ENCODE results near the gene SH3RF1. TPM values are rescaled to one million over a fixed set of nuclear protein-coding genes. Genes with fewer than 3 reads are reported as not detected.
"Not testable (repeated sequence)": the region's sequence is repeated elsewhere in the genome, so short reads cannot be mapped to it uniquely, and the experiment has no call there.

Gene SH3RF1
- polyA plus RNA-seq, 4 donors, result 31.1 to 33.4 (median 32.4) TPM

DNA sequence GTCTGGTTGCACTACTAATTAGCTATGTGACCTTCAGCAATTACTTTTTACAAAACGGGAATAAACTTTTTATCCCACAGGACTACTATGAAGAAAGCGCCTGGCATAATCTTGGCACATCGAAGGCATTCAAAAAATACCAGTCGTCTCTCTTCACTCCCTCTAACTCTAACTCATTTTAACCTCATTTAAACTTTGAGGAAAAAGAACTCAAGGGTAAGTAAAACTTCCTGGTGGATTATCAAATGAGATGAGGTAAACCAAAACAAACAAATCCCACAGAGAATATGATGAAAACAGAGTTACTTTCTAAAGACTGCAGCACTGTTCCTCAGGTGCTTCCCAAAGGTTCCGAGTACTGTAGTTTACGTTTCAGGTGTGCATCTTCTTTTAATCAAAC lies 66.9 kb downstream of the SH3RF1 start:
- no peak for DNase-seq (ENCODE audit: low read depth in 4 of 4, low spot score in 3 of 4)

DNA sequence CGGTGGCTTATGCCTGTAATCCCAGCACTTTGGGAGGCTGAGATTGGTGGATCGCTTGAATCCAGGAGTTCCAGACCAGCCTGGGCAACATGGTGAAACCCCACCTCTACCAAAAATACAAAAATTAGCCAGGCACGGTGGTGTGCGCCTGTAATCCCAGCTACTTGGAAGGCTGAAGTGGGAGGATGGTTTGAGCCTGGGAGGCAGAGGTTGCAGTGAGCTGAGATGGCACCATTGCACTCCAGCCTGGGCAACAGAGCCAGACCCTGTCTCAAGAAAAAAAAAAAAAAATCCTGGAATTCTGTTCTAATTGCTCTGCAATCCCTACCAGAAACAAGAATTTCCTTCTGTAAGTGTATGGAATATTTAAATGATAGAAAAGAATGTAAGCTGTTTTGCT lies 67.5 kb downstream of the SH3RF1 start:
- DNase-seq (ENCODE audit: low read depth in 4 of 4, low spot score in 3 of 4), result not testable (repeated sequence)

DNA sequence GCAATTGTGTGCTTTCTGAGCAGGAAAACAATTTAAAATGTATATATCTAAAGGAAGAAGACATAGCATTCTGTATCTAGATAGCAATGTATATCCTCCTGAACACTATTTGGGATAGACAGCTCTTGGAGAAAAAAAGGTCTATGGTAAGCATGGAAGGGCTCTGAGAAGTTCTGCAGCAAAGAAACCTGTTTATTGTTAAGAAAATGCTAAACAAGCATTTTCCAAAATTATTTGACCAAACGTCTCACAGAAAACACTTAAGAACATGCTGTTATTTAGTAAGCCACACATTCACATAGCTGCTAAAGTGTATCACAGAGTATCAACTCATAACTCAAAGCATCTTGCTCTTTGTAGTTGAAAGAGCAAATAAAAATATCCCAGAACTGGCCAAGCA lies 67.9 kb downstream of the SH3RF1 start:
- no peak for DNase-seq (ENCODE audit: low read depth in 4 of 4, low spot score in 3 of 4)

DNA sequence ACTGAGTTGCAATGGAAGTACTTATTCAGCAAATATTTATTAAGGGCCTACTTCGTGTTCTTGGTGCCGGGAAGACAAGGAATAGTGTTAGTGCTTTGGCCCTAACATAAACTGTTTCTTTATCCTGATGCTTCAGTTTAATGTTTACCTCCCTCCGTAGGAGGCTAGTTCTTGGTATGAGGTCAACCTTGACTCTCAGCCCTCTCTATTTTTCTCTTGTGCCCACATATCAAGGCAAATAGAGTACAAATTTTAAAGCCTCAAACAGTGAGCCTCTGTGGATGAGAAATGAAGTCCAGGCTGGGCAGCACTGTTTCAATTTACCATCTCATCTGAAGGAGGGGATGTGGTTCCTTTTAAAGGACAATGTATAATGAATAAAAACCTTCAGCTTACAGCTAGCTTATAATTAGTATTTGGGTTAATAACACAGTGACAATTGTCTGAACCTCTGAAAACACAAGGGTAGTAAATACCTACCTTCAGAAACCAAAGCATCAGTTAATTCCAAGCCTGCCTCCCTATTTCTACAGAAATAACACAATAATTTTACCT lies 68.5 kb downstream of the SH3RF1 start:
- DNase-seq (ENCODE audit: low read depth in 4 of 4, low spot score in 3 of 4), result no peak

DNA sequence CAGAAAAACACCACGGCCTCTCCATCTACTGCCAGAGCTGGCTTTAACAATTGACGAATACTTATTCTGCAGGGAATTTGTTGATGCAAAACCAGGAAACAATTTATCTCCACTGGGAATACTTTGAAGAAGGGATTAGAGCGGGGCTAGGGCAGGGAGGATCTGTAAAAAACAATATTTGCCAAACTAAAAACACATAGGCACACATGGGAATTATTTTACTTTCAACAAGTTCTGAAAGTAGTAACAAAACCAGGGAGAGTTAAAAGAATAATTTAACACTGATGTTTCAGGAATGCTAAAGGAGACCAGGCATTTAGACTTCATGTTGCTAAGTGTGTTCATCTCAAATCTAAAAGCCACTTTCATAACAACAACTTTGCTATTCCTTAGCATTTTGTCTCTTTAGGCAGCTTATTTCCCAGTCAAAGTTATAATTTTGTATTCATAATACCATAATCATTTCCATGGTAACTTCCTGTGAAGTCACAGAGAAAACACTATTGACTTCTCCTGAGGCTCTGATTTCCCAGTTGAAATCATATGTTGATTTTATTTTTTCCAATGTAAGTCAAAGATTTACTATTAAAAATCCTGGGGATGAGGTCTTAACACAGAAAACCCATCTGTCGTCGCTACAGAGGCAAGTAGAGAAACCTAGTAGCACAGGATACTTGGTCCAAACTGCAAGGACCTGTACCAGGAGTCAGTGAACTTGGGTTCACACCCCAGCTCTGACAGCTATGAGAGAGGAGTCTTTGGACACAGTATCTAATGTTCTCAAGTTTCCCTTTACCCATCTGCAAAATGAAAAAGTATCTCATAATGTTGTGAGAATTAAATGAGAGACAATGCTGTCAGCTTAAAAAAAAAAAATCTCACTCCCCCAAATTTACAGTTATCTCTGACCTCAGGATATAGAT lies 69.3 kb downstream of the SH3RF1 start:
- DNase-seq (ENCODE audit: low read depth in 4 of 4, low spot score in 3 of 4), result no peak

DNA sequence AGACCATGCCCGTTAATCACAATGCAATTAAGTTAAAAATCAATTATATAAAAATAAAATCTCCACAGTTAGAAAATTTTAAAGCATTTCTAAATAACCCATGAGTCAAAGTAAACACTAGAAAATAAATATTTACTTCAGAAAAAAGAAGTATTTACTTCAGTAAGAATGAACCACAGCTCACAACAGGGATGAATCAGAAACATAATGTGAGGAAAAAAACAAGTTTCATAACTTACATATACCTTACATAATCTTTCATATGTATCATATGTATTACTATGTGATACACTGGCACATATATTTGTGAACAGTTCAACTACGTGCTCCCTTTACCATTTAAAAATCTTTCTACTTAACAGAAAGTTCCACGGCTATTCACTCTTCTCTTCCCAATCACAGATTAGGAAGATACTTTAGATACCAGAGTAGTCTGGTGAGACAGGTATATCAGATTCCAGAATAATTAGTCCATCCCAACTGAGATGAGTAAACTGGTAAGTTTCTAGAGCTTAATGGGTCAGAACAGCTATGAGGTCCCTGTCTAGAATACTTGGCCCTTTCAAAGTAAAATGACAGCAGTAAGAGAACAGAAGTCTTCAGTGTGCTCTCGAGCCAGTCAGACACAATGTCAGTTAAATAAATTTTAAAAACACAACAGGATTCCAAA lies 70.3 kb downstream of the SH3RF1 start:
- no peak for DNase-seq (ENCODE audit: low read depth in 4 of 4, low spot score in 3 of 4)

DNA sequence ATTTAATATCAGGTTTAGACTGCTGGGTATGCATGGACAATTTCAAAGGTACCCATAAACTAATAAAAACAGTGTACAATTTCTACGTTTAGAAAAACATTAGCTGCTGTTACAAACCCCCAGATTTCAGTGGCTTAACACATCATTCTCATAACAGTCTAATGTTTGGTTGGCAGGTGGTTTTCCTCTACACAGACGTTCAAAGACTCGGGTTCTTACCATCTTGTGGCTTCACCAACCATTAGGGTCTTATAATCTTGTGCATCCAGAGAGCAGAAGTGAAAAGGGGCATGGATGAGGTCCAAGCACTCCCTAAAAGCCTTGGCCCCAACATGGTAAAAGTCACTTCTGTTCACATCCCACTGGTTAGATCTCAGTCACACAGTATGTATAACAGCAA lies 71.6 kb downstream of the SH3RF1 start:
- DNase-seq (ENCODE audit: low read depth in 4 of 4, low spot score in 3 of 4), result no peak

DNA sequence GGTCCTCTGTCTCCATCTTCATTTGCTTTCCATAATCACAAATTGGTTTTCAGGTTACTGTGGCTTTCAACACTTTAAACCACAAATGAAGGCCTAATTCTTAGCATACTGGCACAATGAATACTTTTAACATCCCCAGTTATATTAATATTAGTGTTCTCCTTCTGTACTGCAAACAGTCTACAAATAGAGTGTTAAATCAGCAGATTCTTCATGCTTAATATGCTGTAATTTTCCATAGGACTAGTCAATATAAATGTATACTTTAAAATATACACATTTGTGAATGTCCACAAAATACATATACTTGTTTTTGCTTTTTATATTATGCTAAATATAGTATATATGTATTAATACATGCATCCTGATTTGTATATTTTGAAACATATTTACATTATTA lies 72.6 kb downstream of the SH3RF1 start:
- DNase-seq (ENCODE audit: low read depth in 4 of 4, low spot score in 3 of 4), result no peak

DNA sequence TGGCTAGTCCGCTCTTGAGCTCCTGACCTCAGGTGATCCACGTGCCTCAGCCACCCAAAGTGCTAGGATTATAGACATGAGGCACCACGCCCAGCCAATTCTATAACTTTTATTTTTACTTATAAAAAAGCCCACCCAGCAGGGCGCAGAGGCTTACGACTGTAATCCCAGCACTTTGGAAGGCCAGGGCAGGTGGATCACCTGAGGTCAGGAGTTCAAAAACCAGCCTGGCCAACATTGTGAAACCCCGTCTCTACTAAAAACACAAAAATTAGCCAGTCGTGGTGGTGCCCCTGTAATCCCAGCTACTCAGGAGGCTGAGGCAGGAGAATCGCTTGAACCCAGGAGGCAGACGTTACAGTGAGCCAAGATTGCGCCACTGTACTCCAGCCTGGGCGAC lies 73.5 kb downstream of the SH3RF1 start:
- DNase-seq (ENCODE audit: low read depth in 4 of 4, low spot score in 3 of 4), result not testable (repeated sequence)

DNA sequence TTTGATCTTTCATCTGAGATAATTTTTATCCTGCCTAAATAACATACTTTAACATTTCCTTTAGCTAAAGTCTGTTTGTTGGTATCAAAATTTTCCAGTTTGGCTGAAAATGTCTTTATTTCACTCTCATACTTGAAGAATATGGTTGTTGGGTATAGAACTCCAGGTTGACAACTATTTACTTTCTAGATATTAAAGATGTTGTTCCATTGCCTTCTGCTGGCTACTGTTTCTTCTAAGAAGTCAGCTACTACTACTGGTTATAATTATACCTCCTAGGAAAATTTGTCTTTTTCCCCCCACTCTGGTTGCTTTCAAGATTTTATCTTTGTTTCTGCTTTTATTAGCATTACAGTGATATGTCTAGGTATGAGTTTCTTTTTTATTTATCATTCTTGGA lies 75.7 kb downstream of the SH3RF1 start:
- no peak for DNase-seq (ENCODE audit: low read depth in 4 of 4, low spot score in 3 of 4)

DNA sequence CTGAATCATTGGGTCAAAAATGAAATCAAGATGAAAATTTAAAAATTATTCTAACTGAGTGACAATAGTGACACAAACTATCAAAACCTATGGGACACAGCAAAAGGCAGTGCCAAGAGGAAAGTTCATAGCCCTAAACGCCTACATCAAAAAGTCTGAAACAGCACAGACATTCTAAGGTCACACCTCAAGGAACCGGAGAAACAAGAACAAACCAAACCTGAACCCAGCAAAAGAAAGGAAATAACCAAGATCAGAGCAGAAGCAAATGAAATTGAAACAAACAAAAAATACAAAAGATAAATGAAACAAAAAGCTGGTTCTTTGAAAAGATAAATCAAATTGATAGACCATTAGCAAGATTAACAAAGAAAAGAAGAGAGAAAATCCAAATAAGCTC lies 80.8 kb downstream of the SH3RF1 start:
- not testable (repeated sequence) for DNase-seq (ENCODE audit: low read depth in 4 of 4, low spot score in 3 of 4)

DNA sequence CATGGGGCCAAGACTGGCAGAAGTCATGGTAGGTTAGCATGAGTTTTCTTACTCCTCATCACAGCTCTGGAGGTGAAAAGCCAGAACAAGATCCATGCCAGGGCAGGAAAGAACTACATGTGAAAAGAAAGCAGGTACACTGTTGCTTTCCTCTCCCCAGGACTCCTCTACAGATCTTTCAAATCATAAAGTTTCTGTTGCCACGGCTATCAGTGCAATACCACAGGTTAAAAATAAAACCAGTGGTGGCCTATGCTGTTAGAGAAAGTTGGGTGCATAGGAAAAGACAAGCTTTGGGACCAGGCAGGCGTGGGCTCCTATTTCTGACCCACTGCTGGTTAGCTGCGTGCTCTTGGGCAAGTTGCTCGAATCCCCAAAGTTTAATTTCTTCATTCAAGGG lies 81.4 kb downstream of the SH3RF1 start:
- DNase-seq (ENCODE audit: low read depth in 4 of 4, low spot score in 3 of 4), result no peak

DNA sequence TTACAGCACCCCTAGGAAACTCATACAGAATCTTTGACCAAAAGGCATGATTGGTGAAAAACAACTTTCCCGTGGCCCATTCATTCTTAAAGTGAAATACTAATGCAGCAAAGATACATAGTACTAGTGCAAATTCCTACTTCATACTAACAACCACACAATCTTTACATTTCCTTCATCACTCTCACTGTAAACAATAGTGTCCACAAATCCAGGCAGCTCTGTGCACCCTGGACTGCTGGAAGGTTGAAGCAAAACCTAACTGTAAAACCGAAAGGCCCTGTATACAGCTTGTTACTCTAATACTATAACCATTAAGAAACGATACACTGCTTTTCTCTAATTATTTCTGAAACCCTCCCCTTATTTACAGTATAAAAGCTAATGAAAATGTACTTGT lies 82.6 kb downstream of the SH3RF1 start:
- no peak for DNase-seq (ENCODE audit: low read depth in 4 of 4, low spot score in 3 of 4)

DNA sequence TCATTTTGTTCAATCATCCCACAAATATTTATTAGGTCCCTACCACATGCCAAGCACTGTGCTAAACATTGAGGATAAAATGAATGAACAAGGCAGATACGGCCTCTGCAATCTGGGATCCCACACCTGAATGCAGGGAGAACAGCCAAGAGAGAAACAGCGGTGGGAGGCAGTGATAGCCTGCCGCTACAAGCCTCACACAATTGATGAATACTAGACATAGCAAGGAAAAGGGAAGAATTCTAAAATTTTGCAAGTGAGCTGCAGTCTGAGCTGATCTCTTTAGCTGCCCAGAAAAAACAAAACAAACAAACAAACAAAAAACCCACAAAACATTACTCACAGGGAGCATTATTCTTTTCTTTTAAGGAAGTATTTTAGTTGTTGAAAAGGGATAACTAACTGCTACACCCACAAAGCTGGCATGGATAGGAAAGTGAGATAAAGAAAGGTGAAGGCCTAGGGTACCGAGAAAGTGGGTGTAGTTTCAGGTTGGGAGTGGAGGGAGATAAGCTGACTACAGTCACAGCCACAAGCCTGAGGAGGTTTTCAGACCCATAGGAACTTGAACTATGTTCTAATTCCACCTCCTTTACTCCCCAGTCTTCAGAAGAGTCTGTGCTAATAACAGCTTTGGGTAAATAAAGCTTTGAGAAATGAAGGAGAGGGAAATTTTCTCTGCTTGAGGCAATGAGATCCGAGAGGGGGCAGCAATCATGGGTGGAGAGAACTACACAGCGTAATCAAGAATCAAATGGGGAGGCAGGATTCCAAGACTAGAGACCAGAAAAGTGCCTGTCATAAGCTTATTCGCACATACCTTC lies 85.4 kb downstream of the SH3RF1 start:
- no peak for DNase-seq (ENCODE audit: low read depth in 4 of 4, low spot score in 3 of 4)

DNA sequence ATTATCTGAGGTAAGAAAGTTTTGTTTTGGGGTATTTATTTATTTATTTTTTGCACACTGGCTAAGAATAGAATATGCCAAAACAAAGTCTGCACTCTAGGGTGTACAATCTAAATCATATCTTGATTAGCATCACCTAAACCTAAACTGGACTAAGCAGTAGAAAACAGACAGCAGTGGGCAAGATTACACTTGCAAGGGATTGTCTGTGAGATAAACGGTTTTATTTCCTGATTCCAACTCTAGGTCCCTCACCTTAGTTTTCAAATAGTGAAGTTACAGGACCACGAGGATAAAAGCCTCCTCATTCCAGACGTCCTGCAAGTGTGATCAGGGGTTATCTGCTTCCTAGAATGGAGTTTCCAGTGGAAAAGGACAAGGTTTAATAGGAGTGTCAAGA lies 86.1 kb downstream of the SH3RF1 start:
- DNase-seq (ENCODE audit: low read depth in 4 of 4, low spot score in 3 of 4), result no peak

DNA sequence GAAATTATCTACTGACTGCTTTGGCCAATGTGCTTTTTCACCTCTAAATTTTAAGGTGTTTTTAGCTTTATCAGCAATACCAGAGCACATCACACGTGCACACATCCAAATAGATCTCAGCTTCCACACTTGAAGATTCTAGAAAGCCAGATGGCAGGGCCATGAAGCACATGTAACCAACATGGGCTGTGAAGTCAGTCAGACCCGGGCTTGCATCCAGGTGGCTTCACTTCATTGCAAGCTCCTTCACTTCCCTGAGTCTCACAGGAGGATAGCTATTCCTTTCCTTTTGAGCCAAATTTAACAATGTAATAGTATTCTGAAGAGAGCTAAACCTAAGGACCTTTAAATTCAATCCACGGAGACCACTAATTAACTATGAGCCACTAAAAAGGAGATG lies 86.5 kb downstream of the SH3RF1 start:
- no peak for DNase-seq (ENCODE audit: low read depth in 4 of 4, low spot score in 3 of 4)

DNA sequence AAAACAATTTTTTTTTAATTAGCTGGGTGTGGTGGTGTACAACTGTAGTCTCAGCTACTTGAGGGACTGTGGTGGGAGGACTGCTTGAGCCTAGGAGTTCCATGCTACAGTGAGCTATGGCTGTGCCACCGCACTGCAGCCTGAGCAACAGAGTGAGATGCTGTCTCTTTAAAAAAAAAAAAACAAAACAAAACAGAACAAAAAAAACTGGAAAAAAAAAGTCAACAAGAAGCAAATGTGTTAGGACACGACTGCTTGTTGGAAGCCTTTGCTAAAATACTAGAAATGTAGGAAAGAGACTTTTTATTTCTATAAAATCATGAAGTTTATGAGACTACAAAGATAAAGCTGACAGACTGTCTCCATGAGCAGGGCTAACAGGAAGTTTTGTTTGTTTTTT lies 87.2 kb downstream of the SH3RF1 start:
- DNase-seq (ENCODE audit: low read depth in 4 of 4, low spot score in 3 of 4), result no peak

DNA sequence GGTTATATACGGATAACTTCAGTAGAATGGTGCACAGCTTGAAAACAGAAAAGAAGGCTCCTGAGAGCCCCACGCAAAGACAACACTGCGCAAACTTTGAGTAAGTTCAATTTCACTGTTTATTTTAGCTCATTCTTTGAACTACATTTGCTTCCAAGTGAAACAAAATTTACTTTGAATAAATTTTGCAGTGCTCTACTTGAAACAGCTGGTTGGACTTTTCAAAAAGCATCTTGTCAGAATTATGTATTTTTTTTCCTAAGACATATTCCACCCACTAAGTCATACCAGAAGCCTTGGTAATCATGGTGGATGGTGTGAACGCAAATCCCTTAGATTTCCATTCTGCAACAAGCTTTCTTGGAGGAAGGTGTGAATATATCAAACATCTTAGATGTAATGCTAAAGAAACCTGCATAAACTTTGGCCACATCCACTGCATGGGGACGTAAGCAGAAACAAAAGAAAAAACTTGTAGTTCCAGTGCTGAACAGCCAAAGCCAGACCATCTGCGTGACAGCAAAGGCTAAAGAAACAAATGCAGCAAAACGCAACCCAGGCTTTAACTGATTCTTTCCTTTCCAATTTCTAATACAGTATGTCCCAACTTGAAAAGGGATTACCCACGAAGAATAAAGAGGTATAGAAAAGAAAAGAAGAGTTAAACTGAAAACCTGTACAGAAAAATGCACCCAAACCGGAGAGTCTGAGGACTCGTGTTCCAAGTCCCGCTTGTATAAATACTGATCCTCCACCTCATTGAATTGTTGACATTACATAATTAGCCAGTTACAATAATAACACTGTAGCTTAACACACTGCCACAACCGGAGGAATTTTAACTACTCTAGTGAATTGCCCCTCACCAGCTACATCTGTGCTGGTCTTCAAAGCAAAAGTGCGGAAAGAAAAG lies 90.9 kb downstream of the SH3RF1 start:
- peak in 1 of 4 donors; percentile 26 for DNase-seq (ENCODE audit: low read depth in 4 of 4, low spot score in 3 of 4)

DNA sequence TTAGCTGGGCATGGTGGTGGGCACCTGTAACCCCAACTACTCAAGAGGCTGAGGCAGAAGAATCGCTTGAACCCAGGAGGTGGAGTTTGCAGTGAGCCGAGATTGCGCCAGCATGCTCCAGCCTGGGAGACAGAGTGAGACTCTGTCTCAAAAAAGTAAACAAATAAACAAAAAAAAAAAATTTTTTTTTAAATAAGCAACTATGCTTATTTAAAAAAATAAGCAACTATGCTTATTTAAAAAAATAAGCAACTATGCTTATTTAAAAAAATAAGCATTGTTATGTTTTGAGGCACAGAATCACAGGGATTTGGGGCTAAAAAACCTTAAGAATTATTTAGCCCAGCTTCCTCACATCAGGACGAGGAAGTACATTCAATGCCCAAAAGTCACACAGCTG lies 92.7 kb downstream of the SH3RF1 start:
- DNase-seq (ENCODE audit: low read depth in 4 of 4, low spot score in 3 of 4), result not testable (repeated sequence)

DNA sequence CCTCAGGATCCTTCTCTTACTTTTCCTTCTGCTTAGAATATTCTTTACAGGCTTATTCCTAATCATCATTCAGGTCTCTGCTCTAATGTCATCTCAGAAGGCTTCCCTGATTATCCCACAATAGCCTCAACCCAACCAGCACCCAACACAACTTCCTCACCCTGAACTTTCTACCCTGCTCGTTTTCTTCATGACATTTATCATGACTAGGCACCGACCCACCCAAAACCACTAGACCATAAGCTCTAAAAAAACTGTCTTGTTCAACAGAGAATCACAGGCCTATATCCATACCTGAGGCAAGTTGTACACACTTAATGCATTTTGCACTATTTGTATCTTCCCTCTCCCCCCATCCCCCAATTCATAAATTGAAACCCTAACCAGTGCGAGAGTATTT lies 95.3 kb downstream of the SH3RF1 start:
- DNase-seq (ENCODE audit: low read depth in 4 of 4, low spot score in 3 of 4), result no peak
